GM11168 (cell line): Measurements from ENCODE around the gene NEO1.

Experiments
- in situ Hi-C: fragments of 300-500 bp; cut with MboI; formaldehyde crosslinking; loops from one replicate; pipeline ENCODE4 v1.12.0; 2022; ENCODE audit warnings: low sequenced_read_pairs; ENCODE audit not compliant: unreplicated experiment

The NEO1 gene

GRCh38 chr15:73338606-73339374, 286.5 kb downstream of the NEO1 start:
- in situ Hi-C loops: no loop called here

- in situ Hi-C loops: no loop called here
Observed at GRCh38 chr15:73340502-73341192, 288.4 kb downstream of the NEO1 start.

- in situ Hi-C loops: no loop called here
Observed at GRCh38 chr15:73341886-73342600, 289.8 kb downstream of the NEO1 start.

- in situ Hi-C loops: no loop called here
Observed at GRCh38 chr15:73344056-73344455, 291.8 kb downstream of the NEO1 start.

- in situ Hi-C loops: no loop called here
Observed at GRCh38 chr15:73345658-73346057, 293.4 kb downstream of the NEO1 start.

GRCh38 chr15:73346735-73347312, 294.6 kb downstream of the NEO1 start:
- in situ Hi-C loops: no loop called here

GRCh38 chr15:73349191-73349590, 296.9 kb downstream of the NEO1 start:
- in situ Hi-C loops: no loop called here

GRCh38 chr15:73352082-73352481, 299.8 kb downstream of the NEO1 start:
- in situ Hi-C loops: no loop called here

- in situ Hi-C loops: no loop called here
Observed at GRCh38 chr15:73353734-73354133, 301.5 kb downstream of the NEO1 start.

- in situ Hi-C loops: no loop called here
Observed at GRCh38 chr15:73354241-73354640, 302.0 kb downstream of the NEO1 start.
